Retinal pigment epithelial cell (primary cell): ENCODE data around the gene LUC7L2.
A peak's percentile ranks its signal among the peaks of the same experiment; 100 is the strongest.
"Not testable (repeated sequence)": the region's sequence is repeated elsewhere in the genome, so short reads cannot be mapped to it uniquely, and the experiment has no call there.

Experiments
- DNase-seq: peaks from one replicate; pipeline ENCODE4 v3.0.0-alpha.2; 2010; ENCODE audit warnings: low read depth
- H3K4me3 ChIP-seq: 2 replicates; pipeline ENCODE4 v1.5.1; 2011; ENCODE audit warnings: mild to moderate bottlenecking, low read length, control low read depth, moderate library complexity
- TF ChIP-seq, protein P1 (sequence below): conservative IDR thresholded peaks from 2 replicates; pipeline ENCODE4 v1.5.1; 2011; ENCODE audit warnings: low read depth, low read length, control low read depth, inconsistent platforms

LUC7L2 gene

DNA sequence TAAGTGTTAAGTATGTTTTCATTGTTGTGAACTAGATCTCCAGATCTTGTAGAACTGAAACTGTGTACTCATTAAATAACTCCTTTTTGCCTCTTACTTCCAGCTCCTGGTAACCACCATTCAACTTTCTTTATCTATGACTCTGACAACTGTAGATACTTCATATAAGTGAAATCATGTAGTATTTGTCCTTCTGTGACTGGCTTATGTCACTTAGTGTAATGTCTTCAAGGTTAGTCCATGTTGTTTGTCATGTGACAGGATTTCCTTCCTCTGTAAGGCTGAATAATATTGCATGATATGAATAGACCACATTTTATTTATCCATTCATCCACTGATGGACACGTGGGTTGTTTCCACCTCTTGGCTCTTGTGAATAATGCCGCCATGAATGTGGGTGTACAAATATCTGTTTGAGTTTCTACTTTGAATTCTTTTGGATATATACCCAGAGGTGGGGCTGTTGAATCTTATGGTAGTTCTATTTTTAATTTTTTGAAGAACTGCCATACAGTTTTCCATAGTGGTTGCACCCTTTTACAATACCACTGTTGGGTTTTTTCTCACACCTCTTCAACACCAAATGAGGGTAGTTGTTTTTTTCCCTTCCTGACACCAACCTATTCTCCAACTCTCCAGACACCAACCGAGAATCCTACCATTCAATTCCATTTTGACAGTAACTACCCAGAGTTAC lies 29.2 kb upstream of the LUC7L2 start:
- no peak for DNase-seq
- no peak overlapping the region for H3K4me3 ChIP-seq
- TF ChIP-seq, protein P1, sequence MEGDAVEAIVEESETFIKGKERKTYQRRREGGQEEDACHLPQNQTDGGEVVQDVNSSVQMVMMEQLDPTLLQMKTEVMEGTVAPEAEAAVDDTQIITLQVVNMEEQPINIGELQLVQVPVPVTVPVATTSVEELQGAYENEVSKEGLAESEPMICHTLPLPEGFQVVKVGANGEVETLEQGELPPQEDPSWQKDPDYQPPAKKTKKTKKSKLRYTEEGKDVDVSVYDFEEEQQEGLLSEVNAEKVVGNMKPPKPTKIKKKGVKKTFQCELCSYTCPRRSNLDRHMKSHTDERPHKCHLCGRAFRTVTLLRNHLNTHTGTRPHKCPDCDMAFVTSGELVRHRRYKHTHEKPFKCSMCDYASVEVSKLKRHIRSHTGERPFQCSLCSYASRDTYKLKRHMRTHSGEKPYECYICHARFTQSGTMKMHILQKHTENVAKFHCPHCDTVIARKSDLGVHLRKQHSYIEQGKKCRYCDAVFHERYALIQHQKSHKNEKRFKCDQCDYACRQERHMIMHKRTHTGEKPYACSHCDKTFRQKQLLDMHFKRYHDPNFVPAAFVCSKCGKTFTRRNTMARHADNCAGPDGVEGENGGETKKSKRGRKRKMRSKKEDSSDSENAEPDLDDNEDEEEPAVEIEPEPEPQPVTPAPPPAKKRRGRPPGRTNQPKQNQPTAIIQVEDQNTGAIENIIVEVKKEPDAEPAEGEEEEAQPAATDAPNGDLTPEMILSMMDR, result no peak

DNA sequence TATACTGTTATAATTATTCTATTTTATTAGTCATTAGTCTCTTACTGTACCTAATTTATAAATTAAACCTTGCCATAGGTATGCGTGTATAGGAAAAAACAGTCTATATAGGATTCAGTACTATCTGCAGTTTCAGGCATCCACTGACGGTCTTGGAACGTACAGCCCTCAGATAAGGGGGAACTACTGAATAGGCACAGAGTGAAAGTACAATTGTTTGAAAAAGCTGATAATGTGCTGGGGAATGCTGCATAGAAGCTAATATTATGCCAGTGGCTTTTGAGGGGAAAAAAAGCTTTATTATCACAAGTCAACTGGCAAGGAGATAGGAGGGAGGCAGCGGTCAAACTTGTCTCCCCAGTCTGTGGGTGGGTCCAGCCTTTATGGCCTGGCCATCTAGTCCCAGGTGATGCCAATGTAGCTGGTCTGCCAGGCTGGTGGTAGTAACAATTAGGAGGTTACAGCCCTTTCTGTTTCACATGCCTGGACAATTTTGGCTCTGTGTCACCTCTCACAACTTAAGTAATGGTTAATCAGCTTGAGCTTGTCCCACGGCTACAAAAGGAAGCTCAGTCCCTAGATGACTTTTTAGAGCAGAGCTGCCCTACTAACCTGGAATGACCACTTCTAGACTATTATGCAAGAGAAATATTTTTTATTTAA lies 26.9 kb upstream of the LUC7L2 start:
- no peak for DNase-seq
- TF ChIP-seq, protein P1, result no peak
- no peak overlapping the region for H3K4me3 ChIP-seq

DNA sequence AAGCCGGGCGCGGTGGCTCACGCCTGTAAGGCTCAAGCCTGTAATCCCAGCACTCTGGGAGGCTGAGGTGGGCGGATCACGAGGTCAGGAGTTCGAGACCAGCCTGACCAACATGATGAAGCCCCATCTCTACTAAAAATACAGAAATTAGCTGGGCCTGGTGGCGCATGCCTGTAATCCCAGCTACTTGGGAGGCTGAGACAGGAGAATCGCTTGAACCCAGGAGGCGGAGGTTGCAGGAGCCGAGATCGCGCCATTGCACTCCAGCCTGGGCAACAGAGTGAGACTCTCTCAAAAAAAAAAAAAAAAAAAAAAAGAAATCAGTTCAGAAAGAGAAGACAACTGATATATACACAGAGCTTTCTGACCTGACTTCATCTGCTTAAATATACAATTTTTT lies 26.3 kb upstream of the LUC7L2 start:
- H3K4me3 ChIP-seq, DNase-seq: not testable (repeated sequence)

DNA sequence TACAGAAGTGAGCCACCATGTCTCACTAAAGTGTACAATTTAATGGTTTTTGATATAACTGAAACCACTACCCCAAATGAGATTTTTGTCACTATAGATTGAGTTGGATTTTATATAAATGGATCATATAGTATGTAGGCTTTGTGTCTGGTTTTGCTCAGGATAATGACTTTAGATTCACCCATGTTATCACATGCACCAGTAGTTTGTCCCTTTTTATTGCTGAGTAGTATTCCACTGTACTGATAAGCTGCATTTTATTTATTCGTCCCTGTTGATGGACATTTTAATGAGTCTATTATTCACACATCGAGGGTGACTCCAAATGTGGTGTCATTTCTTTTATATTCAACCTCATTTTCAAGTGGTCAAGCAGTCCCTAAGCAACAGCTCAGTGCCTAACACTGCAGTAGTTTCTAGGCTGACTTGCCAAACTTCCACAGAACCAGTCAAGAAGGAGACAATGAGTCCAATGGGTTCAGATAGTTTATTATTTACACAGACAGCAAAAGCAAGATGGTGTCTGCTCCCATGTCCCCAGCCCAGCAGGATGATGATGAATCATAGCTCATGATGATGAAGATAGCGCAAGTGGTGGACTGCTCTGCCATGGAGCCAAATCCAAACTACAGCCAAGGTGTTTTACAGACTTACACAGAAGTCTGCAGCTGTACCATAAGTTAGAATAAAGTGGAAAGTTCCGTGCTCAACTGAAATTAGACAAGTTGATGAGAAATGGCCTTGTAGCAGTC lies 25.1 kb upstream of the LUC7L2 start:
- TF ChIP-seq, protein P1, result no peak
- H3K4me3 ChIP-seq, result no peak overlapping the region
- no peak for DNase-seq

DNA sequence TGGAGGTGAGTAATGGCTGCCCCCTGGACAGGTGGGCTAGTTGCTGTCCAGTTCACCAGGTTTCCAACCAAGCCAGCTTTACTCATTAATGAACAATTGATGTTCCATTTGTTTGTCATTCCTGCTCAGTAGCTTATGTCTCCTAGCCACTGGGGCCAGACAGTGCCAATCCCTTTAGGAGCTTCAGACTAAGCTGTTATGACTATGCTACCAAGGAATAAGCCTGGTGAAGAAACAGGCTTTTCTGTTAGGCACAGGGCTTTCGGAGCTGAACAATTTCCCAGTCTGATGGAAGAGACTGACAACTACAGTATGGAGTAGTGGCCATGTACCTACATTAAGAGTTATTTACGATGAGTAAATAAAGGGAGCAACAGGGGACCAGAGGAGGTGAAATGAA lies 20.7 kb upstream of the LUC7L2 start:
- DNase-seq, result no peak
- H3K4me3 ChIP-seq, result no peak overlapping the region
- TF ChIP-seq, protein P1, result no peak

DNA sequence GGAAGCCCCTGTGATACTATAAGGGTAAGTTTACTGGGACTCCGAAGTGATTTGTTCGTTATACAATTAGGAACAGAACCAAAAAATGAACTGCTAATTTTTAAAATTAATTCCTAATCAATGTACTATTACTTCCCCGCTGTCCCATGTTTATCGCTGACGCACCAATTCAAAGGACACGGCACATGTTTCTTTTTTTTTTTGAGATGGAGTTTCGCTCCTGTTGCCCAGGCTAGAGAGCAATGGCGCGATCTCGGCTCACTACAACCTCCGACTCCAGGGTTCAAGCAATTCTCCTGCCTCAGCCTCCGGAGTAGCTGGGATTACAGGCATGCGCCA lies 20.0 kb upstream of the LUC7L2 start:
- no peak for DNase-seq
- TF ChIP-seq, protein P1, result no peak
- H3K4me3 ChIP-seq, result peak overlapping the region; percentile 95

DNA sequence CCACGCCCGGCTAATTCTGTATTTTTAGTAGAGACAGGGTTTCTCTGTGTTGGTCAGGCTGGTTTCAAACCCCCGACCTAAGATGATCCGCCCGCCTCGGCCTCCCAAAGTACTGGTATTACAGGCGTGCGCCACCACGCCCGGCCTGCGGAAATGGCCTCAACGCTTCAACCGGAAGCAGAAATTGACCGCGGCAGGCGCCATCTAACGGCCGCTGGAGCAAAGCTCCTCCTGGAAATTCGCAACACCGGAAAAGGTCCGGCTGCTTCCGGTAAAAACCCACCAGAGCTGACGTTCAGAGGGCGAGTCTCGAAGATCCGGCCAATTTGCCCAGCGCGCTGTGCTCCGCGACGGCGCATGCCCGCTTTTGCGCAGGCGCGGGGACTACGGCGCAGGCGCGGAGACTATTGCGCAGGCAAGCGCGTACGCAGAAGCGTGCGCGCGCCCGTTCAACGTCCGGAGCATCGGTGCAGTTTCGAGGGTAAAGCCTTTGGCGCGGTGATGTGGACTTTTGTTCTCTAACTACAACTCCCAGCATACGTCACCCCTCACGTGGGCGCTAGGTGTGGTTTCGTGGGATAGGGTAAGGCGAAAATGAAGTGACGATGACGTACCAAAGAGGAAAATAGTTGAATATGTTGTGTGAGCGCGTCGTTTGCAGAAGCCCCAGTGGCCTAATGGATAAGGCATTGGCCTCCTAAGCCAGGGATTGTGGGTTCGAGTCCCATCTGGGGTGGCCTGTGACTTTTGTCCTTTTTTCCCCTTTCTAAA lies 19.5 kb upstream of the LUC7L2 start:
- peak; percentile 99 for DNase-seq
- TF ChIP-seq, protein P1, result peak; percentile 78

More for the DNA sequence above, 19.5 kb upstream of the LUC7L2 start:
- peak overlapping the region; percentile 95 for H3K4me3 ChIP-seq
